Measurements from ENCODE around the gene NFYC. TPM values are rescaled to one million over a fixed set of nuclear protein-coding genes. Genes with fewer than 3 reads are reported as not detected.

Gene NFYC
- total RNA-seq, 2 donors from 2014 or later = 62.5 TPM

- DNase-seq (no peak), ATAC-seq (peak; percentile 90)
- intact Hi-C loops (cut with DNase I, micrococcal nuclease) = no loop called here
These were observed 57.6 kb downstream of the NFYC start for GRCh38 chr1:40748841-40749718.

- peak; percentile 40 for ATAC-seq
These were observed 58.3 kb downstream of the NFYC start for GRCh38 chr1:40749817-40750216.

GRCh38 chr1:40750451-40750908, 59.0 kb downstream of the NFYC start:
- DNase-seq (no peak), ATAC-seq (no peak)
- intact Hi-C loops (cut with DNase I, micrococcal nuclease) = no loop called here

More at GRCh38 chr1:40749817-40750216, 58.3 kb downstream of the NFYC start:
- intact Hi-C loops (cut with DNase I, micrococcal nuclease) = no loop called here
- DNase-seq = no peak

DNA sequence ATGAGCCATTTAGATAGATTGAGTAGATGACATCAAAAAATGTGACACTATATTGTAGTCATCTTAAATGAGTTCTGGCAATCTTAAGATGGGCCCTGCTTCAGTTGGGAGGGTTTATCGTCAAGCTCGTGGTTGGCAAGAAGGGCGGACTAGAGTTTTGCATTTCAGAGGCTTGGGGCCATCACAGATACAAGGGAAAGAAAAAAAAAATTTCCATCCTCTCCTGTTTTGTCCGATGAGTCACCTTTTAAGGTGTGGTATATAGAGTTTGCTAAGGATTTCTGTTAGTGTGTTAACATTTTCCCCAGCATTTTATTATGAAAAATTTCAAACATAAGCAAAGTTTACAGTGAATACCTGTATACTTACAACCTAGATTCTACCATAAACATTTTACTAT, 60.3 kb downstream of the NFYC start:
- intact Hi-C loops (cut with DNase I, micrococcal nuclease) = no loop called here

DNA sequence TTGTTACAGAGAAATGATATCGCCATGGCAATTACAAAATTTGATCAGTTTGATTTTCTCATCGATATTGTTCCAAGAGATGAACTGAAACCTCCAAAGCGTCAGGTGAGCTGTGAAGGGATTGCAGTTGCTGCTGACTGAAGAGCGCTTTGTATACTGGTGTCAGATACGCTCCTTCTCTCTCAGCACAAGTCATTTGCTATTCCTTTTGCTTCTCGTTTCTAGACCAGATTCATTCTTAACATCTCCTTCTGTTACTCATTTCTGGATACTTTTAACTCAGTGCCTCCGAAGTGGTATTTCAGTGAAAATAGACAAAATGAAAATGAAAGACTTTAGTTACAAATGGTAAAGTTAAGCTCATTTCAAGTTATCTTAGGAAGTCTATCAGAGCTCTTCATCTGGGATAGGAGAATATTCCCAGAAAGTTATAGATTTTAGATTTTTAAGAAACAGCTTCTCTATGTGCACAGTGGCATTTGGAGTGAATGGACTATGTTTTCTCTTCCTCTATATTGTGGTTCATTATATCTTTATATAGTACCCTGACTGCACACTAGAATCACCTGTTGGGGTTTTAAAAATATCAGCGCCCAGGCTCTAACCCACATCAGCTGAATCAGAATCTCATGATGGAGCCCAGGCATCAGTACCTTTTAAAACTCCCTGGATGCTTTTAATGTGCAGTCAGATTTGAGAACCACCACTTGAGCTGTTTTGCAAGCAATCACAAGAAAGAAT, 61.8 kb downstream of the NFYC start:
- intact Hi-C loops (cut with DNase I, micrococcal nuclease) = no loop called here
- no peak for DNase-seq
- no peak for ATAC-seq

More for the DNA sequence above, 60.3 kb downstream of the NFYC start:
- DNase-seq = no peak
- ATAC-seq = no peak

- DNase-seq = no peak
- ATAC-seq = no peak
- intact Hi-C loops (cut with DNase I, micrococcal nuclease) = no loop called here
These were observed 62.7 kb downstream of the NFYC start for GRCh38 chr1:40754201-40754600.

- intact Hi-C loops (cut with DNase I, micrococcal nuclease) = no loop called here
- DNase-seq = no peak
- ATAC-seq = no peak
These were observed 63.6 kb downstream of the NFYC start for GRCh38 chr1:40755067-40755466.

DNA sequence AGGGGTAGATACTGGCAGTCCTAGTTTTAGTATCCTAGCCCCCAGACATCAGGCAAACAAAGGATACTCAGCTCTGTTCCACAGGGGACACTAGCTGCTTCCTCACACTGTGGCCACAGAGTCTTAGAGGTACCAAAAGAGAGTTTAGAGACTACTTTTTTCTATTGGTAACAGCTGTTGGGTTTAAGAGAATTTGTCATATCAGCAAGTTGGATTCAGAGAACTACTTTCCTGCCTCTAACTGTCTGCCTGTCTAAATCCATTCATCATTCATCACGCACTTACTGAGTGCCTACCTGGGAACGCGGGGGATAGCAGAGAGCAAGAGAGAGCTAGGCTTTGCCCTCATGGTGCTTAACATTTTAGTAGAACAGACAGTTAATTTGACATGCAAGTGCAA, 65.0 kb downstream of the NFYC start:
- DNase-seq = no peak
- ATAC-seq = no peak
- intact Hi-C loops (cut with DNase I, micrococcal nuclease) = no loop called here

- ATAC-seq (no peak), DNase-seq (no peak)
- intact Hi-C loops (cut with DNase I, micrococcal nuclease) = no loop called here
These were observed 65.6 kb downstream of the NFYC start for GRCh38 chr1:40757084-40757483.

GRCh38 chr1:40758004-40758403, 66.5 kb downstream of the NFYC start:
- intact Hi-C loops (cut with DNase I, micrococcal nuclease) = no loop called here
- DNase-seq (no peak), ATAC-seq (no peak)

GRCh38 chr1:40758578-40759343, 67.3 kb downstream of the NFYC start:
- no peak for ATAC-seq

DNA sequence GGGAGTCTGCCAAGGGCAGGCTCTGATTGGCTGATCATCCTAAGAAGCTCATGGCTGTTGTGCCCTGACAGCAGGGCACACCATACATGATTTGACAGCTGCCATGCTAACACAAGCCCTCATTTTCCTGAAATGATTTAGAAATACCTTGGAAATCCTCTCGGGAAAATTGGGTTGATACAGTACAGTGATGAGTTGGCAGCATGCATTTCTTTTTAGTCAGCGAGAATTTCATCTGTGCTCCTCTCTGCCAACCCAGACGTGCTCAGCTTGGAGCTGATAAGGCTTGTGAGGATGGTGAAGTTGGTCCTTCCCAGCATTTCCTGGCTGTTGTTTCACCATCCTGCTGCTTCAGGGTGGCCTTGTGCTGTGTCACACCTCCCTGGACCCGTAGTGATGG, 69.5 kb downstream of the NFYC start:
- DNase-seq (no peak), ATAC-seq (no peak)
- intact Hi-C loops (cut with DNase I, micrococcal nuclease) = loop anchor here in 1 of 2 donors (10.0 kb wide), 1 partner anchor 84 kb away; no protein-coding TSS in a partner anchor

More at GRCh38 chr1:40758578-40759343, 67.3 kb downstream of the NFYC start:
- intact Hi-C loops (cut with DNase I, micrococcal nuclease) = no loop called here
- no peak for DNase-seq

- DNase-seq (no peak), ATAC-seq (no peak)
- intact Hi-C loops (cut with DNase I, micrococcal nuclease) = loop anchor here in 1 of 2 donors (10.0 kb wide), 1 partner anchor 82 kb away; no protein-coding TSS in a partner anchor
These were observed 70.8 kb downstream of the NFYC start for GRCh38 chr1:40762144-40762923.

GRCh38 chr1:40763742-40764532, 72.4 kb downstream of the NFYC start:
- intact Hi-C loops (cut with DNase I, micrococcal nuclease) = loop anchor here in 1 of 2 donors (10.0 kb wide), 1 partner anchor 81 kb away; no protein-coding TSS in a partner anchor
- ATAC-seq = no peak
- DNase-seq = no peak

- ATAC-seq (no peak), DNase-seq (no peak)
- intact Hi-C loops (cut with DNase I, micrococcal nuclease) = loop anchor here in 1 of 2 donors (10.0 kb wide), 1 partner anchor 80 kb away; no protein-coding TSS in a partner anchor
These were observed 73.5 kb downstream of the NFYC start for GRCh38 chr1:40764981-40765380.

DNA sequence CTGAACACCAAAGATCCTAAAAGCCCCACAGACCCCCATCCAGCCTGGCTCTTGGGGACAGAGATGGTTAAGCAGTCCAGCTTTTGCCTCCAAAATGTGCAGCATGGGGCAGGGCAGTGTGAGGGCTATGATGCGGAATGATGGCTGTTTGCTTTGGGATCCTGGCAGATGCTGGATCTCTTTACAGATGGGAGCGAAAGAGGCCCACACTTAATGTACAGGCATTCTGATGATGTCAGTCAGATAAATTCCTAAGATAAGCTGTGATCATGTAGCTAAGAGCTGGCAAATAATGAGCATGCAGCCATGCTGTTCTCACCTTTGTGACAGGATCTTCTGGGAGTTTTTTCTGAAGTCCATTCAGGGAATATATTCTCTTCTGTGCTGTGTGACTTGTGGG, 74.5 kb downstream of the NFYC start:
- ATAC-seq (no peak), DNase-seq (no peak)
- intact Hi-C loops (cut with DNase I, micrococcal nuclease) = loop anchor here in 1 of 2 donors (10.0 kb wide), 1 partner anchor 79 kb away; no protein-coding TSS in a partner anchor

DNA sequence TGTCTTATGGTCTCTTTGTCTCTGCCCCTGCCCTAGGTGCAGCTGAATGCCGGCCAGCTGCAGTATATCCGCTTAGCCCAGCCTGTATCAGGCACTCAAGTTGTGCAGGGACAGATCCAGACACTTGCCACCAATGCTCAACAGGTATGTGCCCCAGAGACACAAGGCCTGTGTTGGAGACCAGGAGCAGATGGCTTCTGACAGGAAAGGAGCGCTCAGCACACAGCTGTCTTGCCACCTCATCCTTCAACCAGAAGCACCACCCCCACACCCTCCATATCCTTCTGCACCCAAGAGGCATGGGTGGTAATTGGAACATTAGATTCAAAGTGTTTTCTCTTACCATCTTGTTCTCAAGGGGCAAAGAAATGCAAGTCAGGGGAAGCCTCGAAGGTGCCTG, 75.1 kb downstream of the NFYC start:
- ATAC-seq (no peak), DNase-seq (no peak)
- intact Hi-C loops (cut with DNase I, micrococcal nuclease) = loop anchor here in 1 of 2 donors (10.0 kb wide), 1 partner anchor 78 kb away; no protein-coding TSS in a partner anchor

All from left colon (tissue), 2 donors.